Fibroblast of the aortic adventitia (primary cell): ENCODE measurements around the gene CCDC102A. TPM values are rescaled to one million over a fixed set of nuclear protein-coding genes. Genes with fewer than 3 reads are reported as not detected.
A peak's percentile ranks its signal among the peaks of the same experiment; 100 is the strongest.

Experiments
- DNase-seq: peaks from one replicate; pipeline ENCODE4 v3.0.0-alpha.2; 2010; ENCODE audit warnings: low read depth
- H3K4me3 ChIP-seq: 2 replicates; pipeline ENCODE4 v1.5.1; 2011; ENCODE audit warnings: low read depth, mild to moderate bottlenecking, control low read depth, low read length, moderate library complexity
- CTCF ChIP-seq: IDR thresholded peaks from 2 replicates; pipeline ENCODE4 v1.5.1; 2011; ENCODE audit warnings: mild to moderate bottlenecking, low read length, control low read depth, inconsistent platforms; ENCODE audit not compliant: insufficient read depth
- total RNA-seq: library from RNA; depleted of rRNA; stranded (reverse); fragments of >200 nt; gene quantifications from 2 replicates; pipeline ENCODE4 v1.2.3, GENCODE V29; 2012; ENCODE audit warnings: low replicate concordance

Gene CCDC102A
- total RNA-seq, 1 donor, result 9.9 TPM

- TF ChIP-seq CTCF, result no peak
- no peak overlapping the region for H3K4me3 ChIP-seq
- DNase-seq, result no peak
These were observed 4.1 kb downstream of the CCDC102A start for GRCh38 chr16:57532266-57532625.

GRCh38 chr16:57531635-57532265 is 4.6 kb downstream of the CCDC102A start:
- TF ChIP-seq CTCF, result no peak
- H3K4me3 ChIP-seq, result no peak overlapping the region
- no peak for DNase-seq

GRCh38 chr16:57531253-57531575 is 5.2 kb downstream of the CCDC102A start:
- TF ChIP-seq CTCF, result no peak
- no peak overlapping the region for H3K4me3 ChIP-seq
- no peak for DNase-seq

- TF ChIP-seq CTCF, result no peak
- DNase-seq, result no peak
These were observed 5.7 kb downstream of the CCDC102A start for GRCh38 chr16:57530522-57531252.

GRCh38 chr16:57530104-57530521 is 6.3 kb downstream of the CCDC102A start:
- TF ChIP-seq CTCF, result no peak
- no peak overlapping the region for H3K4me3 ChIP-seq
- peak; percentile 60 for DNase-seq

More at GRCh38 chr16:57530522-57531252, 5.7 kb downstream of the CCDC102A start:
- no peak overlapping the region for H3K4me3 ChIP-seq

GRCh38 chr16:57529391-57530103 is 6.8 kb downstream of the CCDC102A start:
- DNase-seq, result no peak
- no peak overlapping the region for H3K4me3 ChIP-seq
- no peak for TF ChIP-seq CTCF
